Measurements from ENCODE around the gene SMCHD1. TPM values are rescaled to one million over a fixed set of nuclear protein-coding genes. Genes with fewer than 3 reads are reported as not detected.

SMCHD1 gene
- total RNA-seq, 1 experiment from 2014 or later: 33.0 TPM

- Mint-ChIP-seq H3K27ac (no peak overlapping the region), H3K4me3 (no peak overlapping the region), H3K9me3 (no peaks in the 10 kb centered on the region), H3K36me3 (peaks cover 22% of the 10 kb centered on the region), H3K4me1 (peaks cover 9% of the 10 kb centered on the region), H3K27me3 (ENCODE audit: low read depth) (no peaks in the 10 kb centered on the region)
- no peak for ATAC-seq
- POLR2A ChIA-PET: no interaction called here
- DNase-seq (ENCODE audit: low spot score): no peak
- CTCF ChIA-PET: no interaction called here
- TF ChIP-seq, protein P1, sequence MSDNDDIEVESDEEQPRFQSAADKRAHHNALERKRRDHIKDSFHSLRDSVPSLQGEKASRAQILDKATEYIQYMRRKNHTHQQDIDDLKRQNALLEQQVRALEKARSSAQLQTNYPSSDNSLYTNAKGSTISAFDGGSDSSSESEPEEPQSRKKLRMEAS (CRISPR knock-in tag; IDR thresholded peaks at IDR 0.05): no peak
- TF ChIP-seq NFATC4 (CRISPR knock-in tag; IDR thresholded peaks at IDR 0.05) (no peak), SOX15 (CRISPR knock-in tag; IDR thresholded peaks at IDR 0.05) (no peak)
Observed at GRCh38 chr18:2719040-2719439, 63.5 kb downstream of the SMCHD1 start.

DNA sequence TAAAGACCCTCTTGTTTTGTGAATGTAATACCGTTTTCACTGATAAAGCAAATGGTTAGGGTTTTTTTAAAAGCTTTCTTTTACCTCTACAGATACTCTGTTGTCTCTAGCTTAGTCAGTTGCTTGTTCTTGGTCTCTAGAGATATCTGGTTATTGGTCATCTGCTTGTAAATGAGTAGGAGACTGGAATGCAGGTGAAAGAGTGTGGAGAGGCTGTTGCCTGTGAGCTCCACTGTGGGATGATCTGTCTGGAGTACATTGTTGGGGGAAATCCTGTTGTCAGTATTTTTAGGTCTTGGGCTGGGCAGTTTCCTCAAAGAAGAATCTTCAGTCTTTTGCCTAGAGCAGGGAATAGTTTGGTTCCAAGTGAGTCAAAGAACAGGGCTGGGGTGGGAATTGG is 67.7 kb downstream of the SMCHD1 start:
- ChIA-PET CTCF (no interaction called here), POLR2A (no interaction called here)
- Mint-ChIP-seq H3K36me3 (peaks cover 17% of the 10 kb centered on the region), H3K9me3 (no peaks in the 10 kb centered on the region), H3K4me3 (no peak overlapping the region), H3K4me1 (no peaks in the 10 kb centered on the region), H3K27me3 (ENCODE audit: low read depth) (no peaks in the 10 kb centered on the region), H3K27ac (no peak overlapping the region)
- DNase-seq (ENCODE audit: low spot score) (no peak), ATAC-seq (no peak)
- TF ChIP-seq, protein P2, sequence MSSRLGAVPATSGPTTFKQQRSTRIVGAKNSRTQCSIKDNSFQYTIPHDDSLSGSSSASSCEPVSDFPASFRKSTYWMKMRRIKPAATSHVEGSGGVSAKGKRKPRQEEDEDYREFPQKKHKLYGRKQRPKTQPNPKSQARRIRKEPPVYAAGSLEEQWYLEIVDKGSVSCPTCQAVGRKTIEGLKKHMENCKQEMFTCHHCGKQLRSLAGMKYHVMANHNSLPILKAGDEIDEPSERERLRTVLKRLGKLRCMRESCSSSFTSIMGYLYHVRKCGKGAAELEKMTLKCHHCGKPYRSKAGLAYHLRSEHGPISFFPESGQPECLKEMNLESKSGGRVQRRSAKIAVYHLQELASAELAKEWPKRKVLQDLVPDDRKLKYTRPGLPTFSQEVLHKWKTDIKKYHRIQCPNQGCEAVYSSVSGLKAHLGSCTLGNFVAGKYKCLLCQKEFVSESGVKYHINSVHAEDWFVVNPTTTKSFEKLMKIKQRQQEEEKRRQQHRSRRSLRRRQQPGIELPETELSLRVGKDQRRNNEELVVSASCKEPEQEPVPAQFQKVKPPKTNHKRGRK (CRISPR knock-in tag; IDR thresholded peaks at IDR 0.05; ENCODE audit: borderline replicate concordance): no peak
- TF ChIP-seq SP1 (CRISPR knock-in tag; conservative IDR thresholded peaks at IDR 0.05) (no peak), SMAD3 (CRISPR knock-in tag; IDR thresholded peaks at IDR 0.05; ENCODE audit: borderline replicate concordance) (no peak)

DNA sequence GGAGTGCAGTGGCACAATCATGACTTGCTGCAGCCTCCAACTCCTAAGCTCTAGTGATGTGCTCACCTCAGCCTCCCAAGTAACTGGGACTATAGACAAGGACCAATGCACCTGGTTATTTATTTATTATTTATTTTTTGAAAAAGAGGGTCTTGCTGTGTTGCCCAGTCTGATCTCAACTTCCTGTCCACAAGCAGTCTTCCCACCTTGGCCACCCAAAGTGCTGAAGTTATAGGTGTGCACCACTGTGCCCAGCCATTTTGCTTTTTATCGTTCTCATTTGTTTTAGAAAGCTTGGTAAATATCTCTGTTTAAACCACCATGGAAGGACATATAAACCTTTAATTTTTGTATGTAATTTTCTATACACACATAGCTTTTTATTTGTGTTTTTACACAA is 74.2 kb downstream of the SMCHD1 start:
- Mint-ChIP-seq H3K36me3 (peaks cover 46% of the 10 kb centered on the region), H3K4me1 (no peaks in the 10 kb centered on the region), H3K4me3 (no peak overlapping the region), H3K9me3 (no peaks in the 10 kb centered on the region), H3K27me3 (ENCODE audit: low read depth) (no peaks in the 10 kb centered on the region), H3K27ac (no peak overlapping the region)
- TF ChIP-seq ERG (CRISPR knock-in tag; IDR thresholded peaks at IDR 0.05) (no peak), TCF7 (CRISPR knock-in tag; IDR thresholded peaks at IDR 0.05; ENCODE audit: low read depth) (no peak), RELA (CRISPR knock-in tag; IDR thresholded peaks at IDR 0.05; ENCODE audit: borderline replicate concordance) (no peak)
- no peak for DNase-seq (ENCODE audit: low spot score)
- ChIA-PET POLR2A (no interaction called here), CTCF (no interaction called here)
- ATAC-seq: no peak

DNA sequence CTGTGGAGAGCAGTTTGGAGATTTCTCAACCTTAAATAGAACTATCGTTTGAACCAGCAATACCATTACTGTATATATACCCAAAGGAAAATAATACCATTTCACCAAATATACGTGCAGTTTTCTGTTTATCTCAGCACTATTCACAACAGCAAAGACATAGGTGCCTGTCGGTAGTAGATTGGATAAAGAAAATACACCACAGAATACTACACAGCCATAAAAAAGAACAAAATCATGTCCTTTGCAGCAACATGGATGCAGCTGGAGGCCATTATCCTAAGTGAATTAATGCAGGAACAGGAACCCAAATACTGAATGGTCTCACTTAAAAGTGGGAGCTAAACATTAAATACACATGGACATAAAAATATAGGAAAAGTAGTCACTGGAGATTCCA is 81.3 kb downstream of the SMCHD1 start:
- ATAC-seq: no peak
- POLR2A ChIA-PET: no interaction called here
- H3K36me3 Mint-ChIP-seq: peaks cover 68% of the 10 kb centered on the region

More for the DNA sequence above, 81.3 kb downstream of the SMCHD1 start:
- TF ChIP-seq ELF4 (CRISPR knock-in tag; IDR thresholded peaks at IDR 0.05; ENCODE audit: low read depth) (no peak), ZBTB21 (CRISPR knock-in tag; IDR thresholded peaks at IDR 0.05; ENCODE audit: borderline replicate concordance) (no peak), NR2C2 (CRISPR knock-in tag; IDR thresholded peaks at IDR 0.05) (no peak), AFF4 (CRISPR knock-in tag; IDR thresholded peaks at IDR 0.05; ENCODE audit: borderline replicate concordance) (no peak), ZNF138 (CRISPR knock-in tag; conservative IDR thresholded peaks at IDR 0.05) (no peak), NFYB (CRISPR knock-in tag; conservative IDR thresholded peaks at IDR 0.05; ENCODE audit: low read depth) (no peak), ESRRA (CRISPR knock-in tag; IDR thresholded peaks at IDR 0.05; ENCODE audit: borderline replicate concordance) (no peak), ZNF416 (CRISPR knock-in tag; IDR thresholded peaks at IDR 0.05) (no peak)
- TF ChIP-seq, protein P3, sequence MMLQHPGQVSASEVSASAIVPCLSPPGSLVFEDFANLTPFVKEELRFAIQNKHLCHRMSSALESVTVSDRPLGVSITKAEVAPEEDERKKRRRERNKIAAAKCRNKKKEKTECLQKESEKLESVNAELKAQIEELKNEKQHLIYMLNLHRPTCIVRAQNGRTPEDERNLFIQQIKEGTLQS (CRISPR knock-in tag; conservative IDR thresholded peaks at IDR 0.05): no peak
- TF ChIP-seq, protein P4, sequence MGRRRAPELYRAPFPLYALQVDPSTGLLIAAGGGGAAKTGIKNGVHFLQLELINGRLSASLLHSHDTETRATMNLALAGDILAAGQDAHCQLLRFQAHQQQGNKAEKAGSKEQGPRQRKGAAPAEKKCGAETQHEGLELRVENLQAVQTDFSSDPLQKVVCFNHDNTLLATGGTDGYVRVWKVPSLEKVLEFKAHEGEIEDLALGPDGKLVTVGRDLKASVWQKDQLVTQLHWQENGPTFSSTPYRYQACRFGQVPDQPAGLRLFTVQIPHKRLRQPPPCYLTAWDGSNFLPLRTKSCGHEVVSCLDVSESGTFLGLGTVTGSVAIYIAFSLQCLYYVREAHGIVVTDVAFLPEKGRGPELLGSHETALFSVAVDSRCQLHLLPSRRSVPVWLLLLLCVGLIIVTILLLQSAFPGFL (CRISPR knock-in tag; IDR thresholded peaks at IDR 0.05; ENCODE audit: borderline replicate concordance): no peak
- TF ChIP-seq, protein P5, sequence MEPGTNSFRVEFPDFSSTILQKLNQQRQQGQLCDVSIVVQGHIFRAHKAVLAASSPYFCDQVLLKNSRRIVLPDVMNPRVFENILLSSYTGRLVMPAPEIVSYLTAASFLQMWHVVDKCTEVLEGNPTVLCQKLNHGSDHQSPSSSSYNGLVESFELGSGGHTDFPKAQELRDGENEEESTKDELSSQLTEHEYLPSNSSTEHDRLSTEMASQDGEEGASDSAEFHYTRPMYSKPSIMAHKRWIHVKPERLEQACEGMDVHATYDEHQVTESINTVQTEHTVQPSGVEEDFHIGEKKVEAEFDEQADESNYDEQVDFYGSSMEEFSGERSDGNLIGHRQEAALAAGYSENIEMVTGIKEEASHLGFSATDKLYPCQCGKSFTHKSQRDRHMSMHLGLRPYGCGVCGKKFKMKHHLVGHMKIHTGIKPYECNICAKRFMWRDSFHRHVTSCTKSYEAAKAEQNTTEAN (CRISPR knock-in tag; IDR thresholded peaks at IDR 0.05): no peak
- no peaks in the 10 kb centered on the region for H3K27me3 Mint-ChIP-seq (ENCODE audit: low read depth)
- no peak overlapping the region for H3K27ac Mint-ChIP-seq
- no peaks in the 10 kb centered on the region for H3K4me1 Mint-ChIP-seq
- CTCF ChIA-PET: no interaction called here
- H3K4me3 Mint-ChIP-seq: no peak overlapping the region
- no peak for DNase-seq (ENCODE audit: low spot score)
- no peaks in the 10 kb centered on the region for H3K9me3 Mint-ChIP-seq
